Astrocyte of the cerebellum (primary cell): ENCODE data around the gene CPTP.

Experiments used
- DNase-seq: peaks from one replicate; pipeline ENCODE4 v3.0.0-alpha.2; 2011; ENCODE audit warnings: low read depth
- H3K4me3 ChIP-seq: 2 replicates; pipeline ENCODE4 v1.5.1; 2011; ENCODE audit warnings: mild to moderate bottlenecking, low read depth, low read length, moderate library complexity
- in situ Hi-C: cut with HindIII; loops from 2 replicates; pipeline ENCODE4 v1.10.0; 2017; ENCODE audit warnings: low sequenced_read_pairs
- TF ChIP-seq, protein P1 (sequence below): IDR thresholded peaks from 2 replicates; pipeline ENCODE4 v1.5.1; 2012; ENCODE audit warnings: low read length, low read depth, moderate library complexity, mild to moderate bottlenecking; ENCODE audit errors: missing control alignments

CPTP gene

DNA sequence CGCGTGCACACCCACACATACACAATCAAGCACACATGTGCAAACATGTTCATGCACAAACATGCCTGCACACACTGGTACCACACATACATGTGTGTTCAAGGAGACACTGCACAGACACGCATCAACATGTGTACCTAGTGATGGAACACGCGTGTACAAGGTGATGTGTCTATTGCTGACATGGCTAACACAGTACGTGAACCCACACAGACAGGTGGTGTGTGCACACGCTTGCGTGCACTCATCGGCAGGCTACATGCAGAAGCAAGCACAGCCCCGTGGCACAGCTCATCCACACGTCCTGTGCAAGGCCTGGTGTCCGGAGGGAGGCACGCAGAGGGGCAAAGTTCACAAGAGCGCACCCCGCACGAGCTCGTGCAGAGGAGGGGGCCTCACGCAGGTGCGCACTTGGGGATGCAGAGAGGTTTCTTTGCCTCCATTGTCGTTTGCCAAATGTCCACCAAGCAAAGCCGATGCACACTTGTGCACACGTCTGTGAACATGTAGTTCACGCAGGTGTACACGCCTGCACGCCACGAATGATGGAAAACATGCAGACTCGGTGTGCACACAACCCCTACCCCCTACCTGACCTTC is 17.8 kb upstream of the CPTP start:
- in situ Hi-C loops: no loop called here
- DNase-seq: no peak
- peak overlapping the region; percentile 74 for H3K4me3 ChIP-seq
- TF ChIP-seq, protein P1, sequence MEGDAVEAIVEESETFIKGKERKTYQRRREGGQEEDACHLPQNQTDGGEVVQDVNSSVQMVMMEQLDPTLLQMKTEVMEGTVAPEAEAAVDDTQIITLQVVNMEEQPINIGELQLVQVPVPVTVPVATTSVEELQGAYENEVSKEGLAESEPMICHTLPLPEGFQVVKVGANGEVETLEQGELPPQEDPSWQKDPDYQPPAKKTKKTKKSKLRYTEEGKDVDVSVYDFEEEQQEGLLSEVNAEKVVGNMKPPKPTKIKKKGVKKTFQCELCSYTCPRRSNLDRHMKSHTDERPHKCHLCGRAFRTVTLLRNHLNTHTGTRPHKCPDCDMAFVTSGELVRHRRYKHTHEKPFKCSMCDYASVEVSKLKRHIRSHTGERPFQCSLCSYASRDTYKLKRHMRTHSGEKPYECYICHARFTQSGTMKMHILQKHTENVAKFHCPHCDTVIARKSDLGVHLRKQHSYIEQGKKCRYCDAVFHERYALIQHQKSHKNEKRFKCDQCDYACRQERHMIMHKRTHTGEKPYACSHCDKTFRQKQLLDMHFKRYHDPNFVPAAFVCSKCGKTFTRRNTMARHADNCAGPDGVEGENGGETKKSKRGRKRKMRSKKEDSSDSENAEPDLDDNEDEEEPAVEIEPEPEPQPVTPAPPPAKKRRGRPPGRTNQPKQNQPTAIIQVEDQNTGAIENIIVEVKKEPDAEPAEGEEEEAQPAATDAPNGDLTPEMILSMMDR: no peak

DNA sequence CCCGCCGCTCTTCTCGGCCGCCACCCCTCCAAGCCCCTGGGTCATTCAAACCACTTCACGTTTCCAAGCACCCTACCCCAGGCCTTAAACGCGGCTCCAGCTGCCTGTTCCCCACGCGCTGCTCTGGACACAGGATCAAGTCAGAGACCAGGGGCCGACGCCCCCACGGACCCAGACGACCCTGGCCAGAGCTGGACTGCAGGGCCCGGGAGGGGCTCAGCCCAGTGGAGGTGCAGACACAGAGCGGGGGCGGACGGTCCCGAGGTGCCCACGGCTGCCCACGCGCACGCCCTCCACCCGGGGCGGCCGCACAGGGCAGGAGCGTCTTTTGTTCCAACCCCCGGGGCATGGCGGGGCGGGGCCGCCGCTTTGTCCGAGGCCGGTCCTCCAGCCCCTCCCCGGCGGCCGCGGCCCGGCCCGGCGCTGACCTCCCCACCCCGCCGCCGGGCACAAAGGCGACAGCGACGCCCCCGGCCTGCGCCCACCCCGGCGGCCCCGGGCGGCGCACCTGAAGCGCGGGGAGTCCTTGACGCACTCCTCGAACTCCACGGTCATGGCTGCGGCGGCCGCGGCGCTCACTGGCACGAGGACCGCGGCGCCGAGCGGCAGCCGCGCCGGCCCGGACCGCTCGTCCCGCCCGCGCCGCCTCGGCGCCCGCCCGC is 17.2 kb upstream of the CPTP start:
- TF ChIP-seq, protein P1: no peak
- DNase-seq: peak; percentile 3
- peak overlapping the region; percentile 74 for H3K4me3 ChIP-seq
- in situ Hi-C loops: no loop called here

DNA sequence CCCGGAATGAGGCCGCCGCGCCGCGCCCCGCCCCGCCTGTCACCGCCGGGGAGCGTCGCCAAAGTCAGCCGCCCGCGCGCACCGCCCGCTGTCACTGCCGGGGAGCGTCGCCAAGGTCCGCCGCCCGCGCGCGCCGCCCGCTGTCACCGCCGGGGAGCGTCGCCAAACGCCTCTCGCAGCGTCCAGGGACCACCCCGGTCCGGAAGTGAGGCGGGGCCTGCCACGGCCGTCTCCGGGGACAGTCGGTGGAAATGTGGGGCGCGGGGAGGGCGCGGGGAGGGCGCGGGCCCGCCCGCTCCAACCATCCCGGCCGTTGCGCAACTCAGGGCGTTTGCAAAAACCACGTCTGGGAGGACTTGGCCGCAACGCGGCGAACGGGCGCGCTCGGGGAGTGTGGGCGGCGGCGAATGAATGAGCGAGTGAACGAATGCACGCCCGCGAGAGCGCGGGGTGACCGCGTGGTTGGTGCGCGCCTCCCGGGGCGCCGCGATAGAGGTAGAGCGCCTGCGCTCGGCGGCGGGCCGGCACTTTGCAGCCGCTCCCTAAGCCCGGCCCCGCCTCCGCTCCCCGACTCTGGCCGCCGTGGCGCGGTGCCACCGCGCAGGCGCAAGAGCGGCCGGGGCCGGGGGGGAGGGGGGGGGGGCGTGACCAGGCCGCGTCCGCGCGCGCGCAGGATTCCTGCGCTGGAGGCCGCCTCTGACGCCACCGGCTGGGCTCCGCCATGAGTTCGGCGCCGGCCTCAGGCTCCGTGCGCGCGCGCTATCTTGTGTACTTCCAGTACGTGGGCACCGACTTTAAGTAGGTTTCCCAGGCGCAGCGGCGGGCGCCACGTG is 16.5 kb upstream of the CPTP start, which contains the start of the genes ACAP3 and PUSL1:
Gene ACAP3, minus strand, starts transcription at position 8 of the 833 bp plus-strand sequence. CDS start 115 bp downstream, outside the sequence.
Gene PUSL1, plus strand, starts transcription at position 675 of the 833 bp plus-strand sequence. Its CDS starts 47 bp downstream, at position 722.
- in situ Hi-C loops: no loop called here
- TF ChIP-seq, protein P1: no peak
- H3K4me3 ChIP-seq: peak within 1 kb of the TSS; percentile 74
- peak; percentile 79 for DNase-seq

DNA sequence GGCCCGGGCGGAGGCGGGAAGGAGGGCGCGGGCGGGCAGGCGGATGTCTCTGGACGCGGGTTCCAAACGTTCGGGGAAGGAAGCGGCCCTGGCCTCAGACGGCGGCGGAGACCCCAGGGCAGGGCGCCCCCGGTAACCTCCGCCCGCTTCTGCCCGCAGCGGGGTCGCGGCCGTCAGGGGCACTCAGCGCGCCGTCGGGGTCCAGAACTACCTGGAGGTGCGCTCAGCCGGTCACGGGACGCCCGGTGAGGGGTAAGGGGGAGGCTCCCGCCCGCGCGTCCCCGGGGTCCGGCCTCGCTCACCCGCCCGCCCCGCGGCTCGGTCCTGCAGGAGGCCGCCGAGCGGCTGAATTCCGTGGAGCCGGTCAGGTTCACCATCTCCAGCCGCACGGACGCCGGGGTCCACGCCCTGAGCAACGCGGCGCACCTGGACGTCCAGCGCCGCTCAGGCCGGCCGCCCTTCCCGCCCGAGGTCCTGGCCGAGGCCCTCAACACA is 15.8 kb upstream of the CPTP start:
- in situ Hi-C loops: no loop called here
- no peak for DNase-seq
- TF ChIP-seq, protein P1: no peak
- H3K4me3 ChIP-seq: peak overlapping the region; percentile 74

DNA sequence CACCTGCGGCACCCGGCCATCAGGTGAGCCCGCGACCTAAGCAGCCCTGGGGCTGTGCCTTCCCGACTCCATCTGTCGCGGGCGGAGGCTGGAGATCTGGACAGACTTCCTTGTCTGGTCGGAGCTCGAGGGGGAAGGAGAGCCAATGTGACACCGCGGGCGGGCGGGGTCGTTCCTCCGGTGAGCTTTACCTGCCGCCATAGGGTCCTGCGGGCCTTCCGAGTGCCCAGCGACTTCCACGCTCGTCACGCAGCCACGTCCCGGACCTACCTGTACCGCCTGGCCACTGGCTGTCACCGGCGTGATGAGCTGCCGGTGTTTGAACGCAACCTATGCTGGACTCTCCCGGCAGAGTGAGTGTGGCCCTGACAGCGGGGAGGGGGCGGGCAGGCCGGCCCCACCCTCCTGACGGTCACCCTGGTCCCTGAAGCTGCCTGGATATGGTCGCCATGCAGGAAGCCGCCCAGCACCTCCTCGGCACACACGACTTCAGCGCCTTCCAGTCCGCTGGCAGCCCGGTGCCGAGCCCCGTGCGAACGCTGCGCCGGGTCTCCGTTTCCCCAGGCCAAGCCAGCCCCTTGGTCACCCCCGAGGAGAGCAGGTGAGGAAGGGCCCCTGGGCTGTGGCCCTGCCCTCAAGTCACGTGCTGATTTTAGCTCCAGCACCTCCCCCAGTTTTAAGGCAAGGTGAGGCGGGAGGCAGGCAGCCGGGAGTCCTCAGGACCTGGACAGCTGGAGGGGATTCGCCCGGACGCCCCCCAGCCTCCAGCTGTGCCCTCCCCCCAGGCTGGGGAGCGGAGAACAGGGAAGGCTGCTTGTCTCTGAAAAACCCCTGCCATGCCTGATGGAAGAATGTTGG is 15.1 kb upstream of the CPTP start:
- in situ Hi-C loops: no loop called here
- DNase-seq: no peak
- TF ChIP-seq, protein P1: no peak
- H3K4me3 ChIP-seq: peak overlapping the region; percentile 74

DNA sequence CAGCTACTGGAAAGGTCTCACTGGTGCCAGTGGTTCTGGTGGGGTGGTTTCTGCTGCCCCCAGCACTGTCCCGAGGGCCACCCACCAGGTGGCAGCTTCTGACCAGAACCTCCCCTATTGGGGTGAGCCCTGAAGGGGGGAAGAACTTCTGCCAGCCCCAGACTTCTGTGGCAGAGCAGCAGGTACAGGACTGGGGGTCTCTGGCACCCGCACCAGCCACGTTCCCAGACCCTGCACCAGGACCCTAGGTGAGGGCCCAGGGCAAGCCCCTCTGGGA is 14.6 kb upstream of the CPTP start:
- in situ Hi-C loops: no loop called here
- H3K4me3 ChIP-seq: no peak overlapping the region
- TF ChIP-seq, protein P1: no peak
- DNase-seq: no peak
